NCI-H2196 (cell line): Measurements from ENCODE around the gene GDF2.

ENCODE experiments used
- DNase-seq: peaks from one replicate; lab custom pipeline; 2025; ENCODE audit not compliant: unreplicated experiment; lab: John Stamatoyannopoulos, UW

Gene GDF2

DNA sequence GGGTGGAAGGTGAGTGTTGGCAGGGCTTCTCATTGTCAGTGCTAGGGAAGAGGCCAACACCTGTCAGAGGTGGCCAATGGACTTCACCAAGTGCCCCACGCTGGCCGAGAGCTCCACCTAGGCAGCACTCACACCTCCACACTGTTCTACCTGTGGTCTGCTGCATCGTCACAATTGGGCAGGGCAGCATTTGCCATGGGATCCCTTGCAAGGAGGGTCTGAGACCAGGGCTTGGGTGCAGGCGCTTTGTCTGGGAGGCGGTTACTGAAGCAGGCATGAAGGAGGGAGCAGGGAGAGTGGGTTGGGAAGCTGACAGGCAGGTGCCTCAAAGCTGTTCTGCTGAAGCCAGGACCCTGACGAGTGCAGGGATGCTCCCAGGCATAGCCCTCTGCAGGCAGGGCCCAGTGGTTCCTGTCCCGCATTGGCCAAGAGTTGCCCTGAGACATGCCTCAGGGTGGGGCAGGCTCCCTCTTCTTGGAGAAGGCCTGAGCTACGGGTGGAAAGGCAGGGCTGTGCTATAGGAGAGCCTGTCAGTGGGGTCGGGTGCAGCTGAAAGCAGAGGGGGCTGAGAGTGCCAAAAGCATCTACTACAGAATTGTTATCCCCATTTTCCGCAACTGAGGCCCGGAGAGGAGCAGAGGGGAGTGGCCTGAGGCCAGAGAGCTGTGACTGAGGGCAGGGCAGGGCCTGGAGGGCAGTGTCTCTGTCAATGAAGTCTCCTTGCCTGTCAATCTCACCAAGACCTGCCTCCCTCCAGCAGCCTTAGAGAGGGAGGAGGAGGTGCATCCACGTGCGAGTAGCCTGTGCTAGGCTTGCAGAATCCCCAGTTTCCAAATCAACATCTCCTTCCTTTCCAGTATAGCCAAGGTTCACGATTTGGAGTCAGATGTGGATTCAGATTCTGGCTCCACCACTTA lies 29.9 kb downstream of the GDF2 start:
- DNase-seq = no peak

DNA sequence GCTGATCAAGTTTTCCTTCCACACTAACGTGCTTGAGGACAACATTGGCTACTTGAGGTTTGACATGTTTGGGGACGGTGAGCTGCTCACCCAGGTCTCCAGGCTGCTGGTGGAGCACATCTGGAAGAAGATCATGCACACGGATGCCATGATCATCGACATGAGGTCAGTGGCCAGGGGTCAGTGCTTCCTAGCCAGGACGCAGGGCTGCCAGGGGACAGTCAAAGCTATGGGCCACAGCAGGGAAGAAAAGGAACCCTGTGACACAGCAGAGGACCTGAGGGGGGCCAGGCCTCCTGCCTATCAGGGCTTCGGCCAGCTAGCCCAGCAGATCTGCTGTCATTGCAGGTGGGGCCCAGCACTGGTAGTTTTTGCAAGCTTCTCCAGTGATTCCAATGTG lies 31.1 kb downstream of the GDF2 start:
- no peak for DNase-seq

DNA sequence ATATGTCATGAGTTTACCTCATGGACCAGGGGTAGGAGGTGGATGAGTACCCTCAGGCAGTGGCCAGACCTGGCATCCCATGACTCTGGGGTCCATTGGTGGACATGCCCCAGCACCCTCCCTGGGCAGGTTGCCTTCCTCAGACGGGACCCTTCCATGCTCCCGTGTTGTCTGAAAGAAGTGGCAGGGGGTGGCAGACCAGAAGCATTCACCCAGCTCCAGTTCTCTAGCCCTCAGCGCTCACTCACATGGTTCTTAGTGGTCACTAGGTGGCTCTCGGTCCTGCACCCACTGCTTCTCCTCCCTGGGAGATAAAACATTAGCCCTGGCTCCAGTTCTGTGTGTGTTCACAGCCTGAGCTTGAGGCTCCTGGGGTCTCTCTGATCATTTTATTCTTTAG lies 31.9 kb downstream of the GDF2 start:
- DNase-seq = no peak

DNA sequence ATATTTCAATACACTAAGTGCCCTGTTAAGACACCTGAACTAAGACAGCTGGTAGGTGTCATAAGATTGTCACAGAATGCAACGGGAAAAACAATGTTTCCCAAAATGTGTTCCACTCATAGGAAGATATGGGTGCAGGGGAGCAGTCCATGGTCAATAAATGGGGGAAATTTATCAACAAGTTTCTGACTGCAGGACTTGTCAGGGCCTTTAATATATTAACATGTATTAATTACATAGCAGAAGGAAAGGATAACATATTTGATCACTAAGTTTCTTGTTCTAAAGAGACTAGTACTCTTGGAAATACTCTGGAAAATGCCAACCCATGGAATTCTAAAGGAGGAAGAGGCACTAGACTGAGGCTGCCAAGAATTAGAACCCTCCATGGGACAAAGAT lies 32.6 kb downstream of the GDF2 start:
- no peak for DNase-seq

DNA sequence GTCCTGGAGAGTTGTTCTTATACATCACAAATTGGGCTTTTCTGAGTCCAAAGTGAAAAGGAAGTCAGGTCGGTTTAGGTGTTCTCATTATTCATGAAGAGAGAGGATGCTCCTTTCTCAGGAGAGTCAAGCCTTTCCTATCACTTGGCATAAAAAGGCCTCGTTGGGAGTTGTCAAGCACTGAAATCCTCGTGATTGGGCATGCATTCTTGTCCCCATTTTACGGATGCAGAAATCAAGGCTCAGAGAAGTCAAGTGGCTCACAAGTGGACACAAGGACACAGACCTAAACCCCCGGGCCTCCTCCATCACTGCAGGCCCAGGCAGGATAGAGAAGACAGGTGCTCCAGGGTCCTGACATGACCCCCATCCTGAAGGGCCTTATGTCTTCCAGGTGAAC lies 34.5 kb downstream of the GDF2 start:
- DNase-seq = no peak

DNA sequence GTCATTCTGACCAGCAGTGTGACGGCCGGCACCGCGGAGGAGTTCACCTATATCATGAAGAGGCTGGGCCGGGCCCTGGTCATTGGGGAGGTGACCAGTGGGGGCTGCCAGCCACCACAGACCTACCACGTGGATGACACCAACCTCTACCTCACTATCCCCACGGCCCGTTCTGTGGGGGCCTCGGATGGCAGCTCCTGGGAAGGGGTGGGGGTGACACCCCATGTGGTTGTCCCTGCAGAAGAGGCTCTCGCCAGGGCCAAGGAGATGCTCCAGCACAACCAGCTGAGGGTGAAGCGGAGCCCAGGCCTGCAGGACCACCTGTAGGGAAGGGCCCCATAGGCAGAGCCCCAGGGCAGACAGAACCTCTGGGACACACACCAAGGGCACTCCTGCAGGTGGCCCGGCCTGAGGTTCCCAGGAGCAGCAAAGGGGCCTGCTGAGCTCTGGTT lies 34.9 kb downstream of the GDF2 start:
- DNase-seq = no peak

DNA sequence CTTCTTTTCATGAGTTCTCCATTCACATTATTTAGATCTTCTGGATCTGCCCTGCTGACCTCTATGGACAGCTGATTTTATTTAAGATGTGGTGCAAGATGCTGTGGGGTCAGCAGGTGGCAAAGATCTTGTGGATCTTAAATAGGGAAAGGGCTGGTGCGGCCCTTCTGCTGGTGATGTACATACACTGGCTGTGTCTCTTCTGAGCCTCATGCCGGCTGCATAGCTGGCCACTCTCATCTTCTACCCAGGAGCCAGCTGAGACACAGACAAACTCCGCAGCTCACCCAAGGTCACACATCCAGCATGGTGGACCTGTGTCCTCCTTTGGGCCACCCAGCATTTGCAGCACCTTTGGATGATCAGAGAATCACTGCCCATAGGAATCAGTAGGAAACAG lies 35.7 kb downstream of the GDF2 start:
- no peak for DNase-seq

DNA sequence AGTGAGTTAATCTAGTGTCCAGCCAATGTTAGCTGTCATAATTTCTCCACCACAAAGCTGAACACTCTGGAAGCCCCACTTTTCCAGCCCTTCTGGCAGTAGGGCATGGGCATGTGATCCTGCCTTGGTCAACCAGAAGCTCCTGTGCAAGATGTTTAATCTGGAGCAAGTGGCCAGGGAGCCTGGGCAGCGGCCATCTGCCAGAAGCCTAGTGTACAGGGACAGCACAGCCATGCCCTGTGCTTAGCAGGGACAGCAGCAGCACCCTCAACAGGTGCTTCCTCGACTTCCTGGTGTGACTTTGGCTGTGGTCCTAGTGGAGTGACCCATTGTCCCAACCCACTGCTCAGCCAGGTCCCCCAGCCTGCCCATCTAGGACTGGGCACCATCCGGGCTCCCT lies 36.2 kb downstream of the GDF2 start:
- no peak for DNase-seq

DNA sequence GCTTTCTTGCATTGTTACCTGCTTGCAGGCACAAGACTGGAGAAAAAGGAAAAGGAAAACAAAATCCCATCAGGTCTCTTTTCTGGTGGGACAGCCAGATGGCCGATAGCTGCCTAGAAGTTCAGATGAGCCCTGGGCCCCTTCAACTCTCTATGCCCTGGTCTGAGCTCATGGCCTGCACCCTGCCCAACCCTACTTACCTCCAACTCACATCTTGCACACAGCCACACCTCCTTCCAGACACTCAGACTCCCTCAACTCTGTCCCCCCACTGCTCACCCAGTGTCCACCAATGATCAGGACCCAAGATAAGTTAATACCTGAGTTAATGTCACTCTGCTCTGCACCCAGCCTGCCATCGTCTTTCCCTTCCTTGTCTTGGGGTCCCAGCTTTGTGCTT lies 36.8 kb downstream of the GDF2 start:
- no peak for DNase-seq

DNA sequence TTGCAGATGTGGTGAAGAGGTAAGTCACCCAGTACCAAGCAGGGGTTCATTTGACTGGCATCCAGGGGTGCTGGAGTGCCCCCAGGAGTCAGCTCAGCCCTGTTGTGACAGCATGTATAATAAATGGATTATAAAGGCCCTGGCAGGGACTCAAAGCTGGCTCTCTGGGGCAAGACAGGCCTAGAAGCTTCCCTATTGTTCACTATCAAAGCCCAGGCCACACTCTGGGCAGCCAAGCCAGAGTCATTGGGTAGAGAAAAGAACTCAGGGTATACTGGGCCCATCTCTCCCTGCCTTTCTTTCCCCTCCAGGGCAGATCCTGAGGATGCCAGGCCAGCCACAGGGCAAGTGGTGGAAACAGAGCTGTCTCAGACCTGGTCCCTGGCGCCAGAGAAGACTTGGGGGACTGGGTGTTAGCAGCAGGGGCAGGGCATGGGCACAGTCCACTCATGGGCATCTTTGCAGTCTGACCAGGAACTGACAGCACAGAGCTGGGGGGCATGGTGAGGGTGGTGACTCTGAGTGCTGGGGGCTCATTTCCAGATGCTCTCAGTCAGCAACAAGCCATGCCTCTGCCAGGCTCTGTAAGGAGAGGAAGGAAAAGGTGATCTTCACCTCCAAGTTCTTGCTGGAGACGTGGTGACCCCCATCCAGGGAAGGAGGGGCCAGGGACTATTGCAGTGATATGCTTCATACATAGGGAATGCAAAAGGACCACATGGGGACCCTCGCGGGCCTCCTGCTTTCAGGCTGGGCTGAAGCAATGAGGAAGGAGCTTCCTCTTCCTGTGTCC lies 37.6 kb downstream of the GDF2 start:
- DNase-seq = no peak

DNA sequence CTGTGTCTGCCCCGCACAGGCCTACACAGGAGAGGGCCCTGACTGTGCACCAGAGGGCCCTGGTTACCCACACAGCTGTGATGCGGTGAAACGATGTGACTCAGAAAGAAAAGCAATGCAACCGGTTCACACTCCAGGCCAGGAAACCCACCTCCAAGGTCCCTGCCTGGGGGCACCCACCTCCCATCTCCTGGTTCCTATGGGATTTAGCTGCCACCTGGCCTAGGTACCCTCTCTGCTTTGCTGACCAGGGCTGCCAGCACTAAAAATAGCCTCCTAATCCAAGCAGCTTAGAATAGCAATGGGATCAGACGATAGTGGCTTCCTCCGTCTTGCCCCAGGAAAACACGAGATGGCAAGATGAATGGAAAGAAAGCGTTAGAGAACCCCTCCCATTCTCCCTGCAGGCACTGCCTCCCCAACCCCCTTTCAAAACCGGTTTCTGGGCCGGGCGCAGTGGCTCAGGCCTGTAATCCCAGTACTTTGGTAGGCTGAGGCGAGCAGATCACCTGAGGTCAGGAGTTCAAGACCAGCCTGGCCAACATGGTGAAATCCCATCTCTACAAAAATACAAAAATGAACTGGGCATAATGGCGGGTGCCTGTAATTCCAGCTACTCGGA lies 38.3 kb downstream of the GDF2 start:
- DNase-seq = no peak

DNA sequence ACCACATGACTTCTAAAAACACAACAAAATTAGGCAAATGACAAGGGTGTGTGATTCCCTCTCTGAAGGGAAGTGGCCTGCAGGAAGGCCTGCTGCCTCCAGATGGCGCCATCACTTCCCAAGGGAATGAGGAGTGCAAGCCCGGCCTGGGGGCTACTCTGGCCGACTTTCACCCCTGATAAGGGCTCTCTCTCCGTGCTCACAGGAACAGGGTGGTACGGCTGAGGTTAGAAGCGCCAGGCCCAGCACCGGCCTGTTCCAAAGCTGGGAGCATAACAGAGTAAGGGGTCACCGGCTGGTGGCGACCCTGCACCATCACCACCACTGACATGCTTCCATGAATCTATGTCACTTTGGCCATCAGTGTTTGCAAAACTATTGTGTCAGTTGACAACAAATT lies 39.0 kb downstream of the GDF2 start:
- DNase-seq = peak; percentile 21

DNA sequence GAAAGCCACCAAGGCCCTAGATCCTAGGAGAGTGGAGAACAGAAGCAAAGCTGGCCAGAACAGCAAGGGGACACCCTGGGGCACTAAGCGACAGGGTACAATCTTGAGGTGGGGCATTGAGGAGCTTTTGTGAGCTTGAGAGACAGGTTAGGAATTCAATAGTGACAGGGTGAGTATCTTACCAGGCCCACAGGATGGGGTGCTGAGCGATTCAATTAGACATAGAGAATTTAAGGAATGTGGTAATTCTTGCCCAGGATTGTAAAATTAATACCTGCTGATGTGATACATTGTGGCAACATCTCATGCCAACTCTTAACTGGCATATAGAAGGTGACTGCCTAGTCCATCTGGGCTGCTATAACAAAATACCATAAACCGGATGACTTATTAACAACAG lies 39.9 kb downstream of the GDF2 start:
- DNase-seq = no peak

DNA sequence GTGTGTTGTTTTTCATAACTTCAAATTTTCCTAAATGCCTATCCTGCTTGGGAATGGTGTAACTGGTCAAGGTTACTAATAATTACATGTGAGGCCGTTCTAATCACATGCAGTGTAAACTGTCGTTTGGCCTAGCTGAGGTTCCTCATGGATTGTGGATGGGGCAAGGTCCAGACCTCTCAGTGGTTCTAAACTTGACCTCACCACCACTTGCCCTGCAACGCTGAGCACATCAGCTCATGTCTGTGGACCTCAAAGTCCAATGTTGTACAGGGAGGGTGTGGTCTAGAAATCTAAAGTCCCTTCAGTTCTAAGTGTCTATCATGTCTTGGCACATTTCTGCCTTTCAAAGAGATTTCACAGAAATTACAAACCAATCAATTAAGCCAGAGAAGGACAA lies 41.5 kb downstream of the GDF2 start:
- no peak for DNase-seq

DNA sequence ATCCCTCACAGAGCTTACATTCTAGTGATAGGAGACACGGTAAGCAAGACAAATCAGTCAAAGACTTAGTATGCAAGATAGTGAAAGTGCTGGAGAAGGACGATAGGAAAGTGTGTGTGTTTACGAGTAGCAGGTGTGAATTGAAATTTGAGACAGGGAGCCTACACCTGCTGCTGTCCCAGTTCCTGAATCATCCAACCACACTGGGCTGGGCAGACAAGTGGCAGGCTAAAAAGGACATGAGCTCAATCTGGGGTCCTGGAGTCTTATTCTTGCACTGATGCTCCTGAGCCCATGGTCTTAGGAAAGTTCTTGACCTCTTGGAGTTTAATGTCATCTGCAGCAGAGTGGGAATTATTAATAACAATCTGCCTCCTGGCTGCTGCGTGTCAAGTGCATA lies 42.1 kb downstream of the GDF2 start:
- peak; percentile 7 for DNase-seq

DNA sequence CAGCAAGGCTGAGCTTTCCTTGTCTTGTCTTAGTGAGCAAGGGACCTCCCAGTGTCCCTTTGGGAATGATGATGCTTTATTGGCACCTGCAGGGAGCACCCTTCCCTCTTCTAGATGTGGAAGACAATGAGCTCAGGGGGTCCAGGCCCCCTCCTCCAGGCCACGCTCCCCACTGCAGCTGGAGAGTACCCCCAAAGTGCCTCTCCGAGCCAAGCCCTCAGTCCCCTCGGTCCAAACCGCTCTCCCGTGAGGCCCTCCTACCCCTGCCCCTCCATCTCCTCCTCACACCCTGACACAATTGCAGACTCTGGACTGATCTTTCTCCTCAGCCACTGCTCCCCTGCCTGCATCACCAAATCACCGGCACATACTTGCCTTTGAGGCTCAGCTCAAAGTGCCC lies 42.7 kb downstream of the GDF2 start:
- DNase-seq = no peak

DNA sequence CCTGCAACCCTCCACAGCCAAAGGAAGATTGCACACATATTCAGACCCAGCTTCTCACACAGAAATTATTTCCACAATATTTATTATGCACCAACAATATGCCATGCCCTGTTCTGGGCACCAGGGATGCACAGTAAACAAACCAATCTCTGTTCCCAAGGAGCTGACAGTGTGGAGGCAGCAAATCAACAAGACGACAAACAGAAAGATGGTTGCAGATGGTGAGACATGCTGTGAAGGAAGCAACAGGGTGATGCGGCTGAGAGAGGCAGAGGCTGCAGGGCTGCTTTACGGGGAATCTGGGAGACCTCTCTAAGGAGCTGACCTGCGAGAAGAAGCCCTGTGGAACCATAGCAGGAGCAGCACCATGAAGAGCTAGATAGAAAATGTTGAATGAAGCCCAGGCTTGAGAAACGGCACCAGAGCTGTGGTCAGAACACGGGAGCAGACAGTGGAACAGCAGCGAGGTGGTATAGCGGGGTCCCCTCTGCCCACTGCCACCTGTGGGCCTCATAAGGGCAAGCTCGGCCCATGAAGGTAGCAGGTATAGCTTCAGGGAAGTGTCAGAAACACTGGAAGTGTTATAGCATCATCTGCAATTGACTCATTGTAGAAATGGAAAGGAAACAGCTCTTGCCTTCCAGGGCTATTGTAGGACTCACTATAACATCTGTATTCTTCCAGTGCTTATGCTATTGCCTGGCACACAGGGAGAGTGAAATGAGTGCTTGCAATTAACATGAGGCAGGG lies 43.4 kb downstream of the GDF2 start:
- no peak for DNase-seq

DNA sequence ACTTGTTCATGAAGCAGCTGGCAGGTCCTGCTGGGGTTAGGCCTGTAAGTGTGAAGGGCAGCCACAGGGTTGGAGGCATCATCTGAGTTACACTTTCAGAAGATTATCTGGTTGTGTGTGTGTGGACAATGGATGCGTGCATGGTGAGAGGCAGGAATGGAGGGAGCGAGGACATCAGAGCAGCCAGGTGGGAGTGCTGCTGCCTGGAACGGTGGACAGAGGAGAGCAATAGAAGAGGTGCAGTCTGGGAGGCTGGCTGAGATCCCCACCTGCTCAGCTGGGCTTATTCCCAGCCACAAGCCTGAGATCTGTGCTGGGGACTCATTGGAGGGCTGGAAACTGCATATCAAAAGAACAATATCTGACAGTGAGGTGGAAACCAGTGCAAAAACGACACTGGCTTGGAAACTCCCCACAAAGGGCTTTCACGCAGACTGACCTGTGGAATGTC lies 44.0 kb downstream of the GDF2 start:
- DNase-seq = no peak

DNA sequence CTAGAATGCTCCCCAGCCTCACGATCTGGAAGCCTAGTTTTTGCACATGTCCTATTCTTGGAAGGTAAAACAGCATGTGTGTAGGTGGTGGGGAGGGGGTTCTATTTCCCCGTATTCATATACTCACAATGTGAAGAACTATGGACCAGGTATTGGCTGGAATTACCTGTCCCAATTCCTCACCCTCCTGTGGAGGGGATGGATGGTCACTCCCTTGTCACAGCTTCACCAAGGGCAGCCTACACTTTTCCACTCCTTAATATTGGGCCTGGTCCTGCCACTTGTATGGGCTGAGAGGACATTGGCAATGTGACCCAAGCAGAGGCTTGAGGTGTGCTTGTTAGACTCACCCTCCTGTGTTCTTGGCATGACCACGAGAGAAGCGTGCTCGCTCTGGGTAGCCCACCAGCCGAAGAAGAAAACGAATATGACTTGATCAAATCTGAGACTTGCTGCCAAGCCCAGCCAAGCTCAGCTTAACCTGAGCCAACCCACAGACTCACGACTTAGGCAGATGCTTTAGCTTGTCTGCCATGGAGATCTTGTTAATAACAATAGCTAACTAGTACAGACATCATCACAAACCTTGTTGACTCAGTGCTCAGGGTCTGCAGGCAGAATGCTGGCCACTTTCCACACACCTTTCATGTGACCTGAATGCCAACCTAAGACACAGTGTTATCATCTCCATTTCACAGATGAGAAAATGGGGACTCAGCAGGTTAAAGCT lies 44.6 kb downstream of the GDF2 start:
- no peak for DNase-seq

DNA sequence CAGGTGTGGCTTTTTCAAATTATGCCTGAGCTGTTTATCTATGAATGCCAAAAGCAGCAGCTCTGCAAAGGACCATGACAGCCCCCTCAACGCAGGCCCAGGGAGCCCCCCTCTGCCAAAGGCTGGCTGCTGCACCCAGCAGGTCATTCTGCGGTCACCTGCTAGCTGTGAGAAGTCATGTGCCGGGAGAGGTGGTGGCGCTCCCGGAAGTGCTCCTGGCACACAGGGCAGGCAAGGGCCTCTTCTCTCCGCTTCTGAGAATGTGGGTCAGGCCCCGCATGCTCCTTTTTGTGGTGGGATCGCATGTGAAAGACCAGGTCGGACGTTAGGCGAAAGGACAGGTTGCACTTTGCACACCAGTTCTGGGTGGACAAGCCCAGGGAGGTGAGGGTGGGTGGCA lies 45.4 kb downstream of the GDF2 start:
- no peak for DNase-seq
